ENCODE results near the gene TTLL7. TPM values are rescaled to one million over a fixed set of nuclear protein-coding genes. Genes with fewer than 3 reads are reported as not detected.
"Not testable (repeated sequence)": the region's sequence is repeated elsewhere in the genome, so short reads cannot be mapped to it uniquely, and the experiment has no call there.

Gene TTLL7
- total and polyA plus RNA-seq, 2 experiments from 2014 or later = 2.7 to 2.9 TPM

GRCh38 chr1:83994111-83994510 lies 4.8 kb downstream of the TTLL7 start:
- no peak overlapping the region for H3K9ac ChIP-seq
- in situ Hi-C loops (cut with MboI) = no loop called here
- no peaks in the 10 kb centered on the region for H3K79me2 ChIP-seq (ENCODE audit: insufficient read depth)
- H3K4me3 ChIP-seq = no peak overlapping the region
- H3K36me3 ChIP-seq (ENCODE audit: low read depth) = no peaks in the 10 kb centered on the region
- no peaks in the 10 kb centered on the region for H3K9me2 ChIP-seq (ENCODE audit: insufficient read depth)
- no peak overlapping the region for H3K27ac ChIP-seq
- H3K27me3 ChIP-seq (replicated peaks; ENCODE audit: insufficient read depth) = no peaks in the 10 kb centered on the region
- WGBS, 2 experiments (ENCODE audit: low coverage in 1 of 2, low lambda C conversion rate in 2 of 2, missing lambda C conversion rate in 2 of 2) = 95 to 100% methylated on average over 1 of the region's 1 CpG
- TF ChIP-seq EZH2 (IDR thresholded peaks at IDR 0.05; ENCODE audit: insufficient read depth, poor library complexity, severe bottlenecking) = no peak
- no peak for TF ChIP-seq EZH2phosphoT487 (IDR thresholded peaks at IDR 0.05; ENCODE audit: insufficient read depth, low read depth)
- no peak overlapping the region for H2AFZ ChIP-seq
- H3F3A ChIP-seq (ENCODE audit: insufficient read depth) = peaks cover 17% of the 10 kb centered on the region
- DNase-seq = no peak
- H3K4me1 ChIP-seq (ENCODE audit: insufficient read depth) = no peaks in the 10 kb centered on the region; the same call in none of the 2 replicates
- no peaks in the 10 kb centered on the region for H4K20me1 ChIP-seq (ENCODE audit: insufficient read depth)
- no peaks in the 10 kb centered on the region for H3K9me3 ChIP-seq (ENCODE audit: low read depth)
- no peak overlapping the region for H3K4me2 ChIP-seq (ENCODE audit: unreplicated experiment)

- Histone ChIP-seq H3K9ac (no peak overlapping the region), H3K27ac (no peak overlapping the region), H3K9me3 (ENCODE audit: low read depth) (no peaks in the 10 kb centered on the region), H3K27me3 (replicated peaks; ENCODE audit: insufficient read depth) (no peaks in the 10 kb centered on the region), H3K4me1 (ENCODE audit: insufficient read depth) (no peaks in the 10 kb centered on the region), H3K36me3 (ENCODE audit: low read depth) (no peaks in the 10 kb centered on the region), H3K79me2 (ENCODE audit: insufficient read depth) (no peaks in the 10 kb centered on the region), H3K4me3 (no peak overlapping the region), H3K4me2 (ENCODE audit: unreplicated experiment) (no peak overlapping the region), H3F3A (ENCODE audit: insufficient read depth) (no peaks in the 10 kb centered on the region), H4K20me1 (ENCODE audit: insufficient read depth) (no peaks in the 10 kb centered on the region), H2AFZ (no peak overlapping the region), H3K9me2 (ENCODE audit: insufficient read depth) (no peaks in the 10 kb centered on the region)
- TF ChIP-seq EZH2phosphoT487 (IDR thresholded peaks at IDR 0.05; ENCODE audit: insufficient read depth, low read depth) (no peak), EZH2 (IDR thresholded peaks at IDR 0.05; ENCODE audit: insufficient read depth, poor library complexity, severe bottlenecking) (no peak)
- DNase-seq = no peak
- in situ Hi-C loops (cut with MboI) = no loop called here
- 96 to 100% methylated on average over 2 of the region's 2 CpGs for whole genome bisulfite sequencing, 2 experiments (ENCODE audit: low coverage in 1 of 2, low lambda C conversion rate in 2 of 2, missing lambda C conversion rate in 2 of 2)
Observed at GRCh38 chr1:83990734-83991133, 8.2 kb downstream of the TTLL7 start.

- Histone ChIP-seq H3K27me3 (replicated peaks; ENCODE audit: insufficient read depth) (no peaks in the 10 kb centered on the region), H3K9ac (no peak overlapping the region), H3K36me3 (ENCODE audit: low read depth) (no peaks in the 10 kb centered on the region), H3K9me2 (ENCODE audit: insufficient read depth) (no peaks in the 10 kb centered on the region), H4K20me1 (ENCODE audit: insufficient read depth) (no peaks in the 10 kb centered on the region), H2AFZ (no peak overlapping the region), H3K4me1 (ENCODE audit: insufficient read depth) (no peaks in the 10 kb centered on the region), H3K9me3 (ENCODE audit: low read depth) (no peaks in the 10 kb centered on the region), H3K4me3 (no peak overlapping the region), H3K27ac (no peak overlapping the region), H3F3A (ENCODE audit: insufficient read depth) (no peaks in the 10 kb centered on the region), H3K79me2 (ENCODE audit: insufficient read depth) (no peaks in the 10 kb centered on the region), H3K4me2 (ENCODE audit: unreplicated experiment) (no peak overlapping the region)
- DNase-seq = no peak
- WGBS, 2 experiments (ENCODE audit: low coverage in 1 of 2, low lambda C conversion rate in 2 of 2, missing lambda C conversion rate in 2 of 2) = 93 to 95% methylated on average over 3 of the region's 3 CpGs
- TF ChIP-seq EZH2phosphoT487 (IDR thresholded peaks at IDR 0.05; ENCODE audit: insufficient read depth, low read depth) = no peak
- no peak for TF ChIP-seq EZH2 (IDR thresholded peaks at IDR 0.05; ENCODE audit: insufficient read depth, poor library complexity, severe bottlenecking)
- in situ Hi-C loops (cut with MboI) = no loop called here
Observed at GRCh38 chr1:83985048-83985447, 13.9 kb downstream of the TTLL7 start.

- not testable (repeated sequence) for H2AFZ ChIP-seq
- 96% methylated on average over 1 of the region's 1 CpG for WGBS, 2 experiments (ENCODE audit: low coverage in 1 of 2, low lambda C conversion rate in 2 of 2, missing lambda C conversion rate in 2 of 2)
Observed at GRCh38 chr1:83983918-83984317, 15.0 kb downstream of the TTLL7 start.

GRCh38 chr1:83978056-83978455 lies 20.9 kb downstream of the TTLL7 start:
- no peaks in the 10 kb centered on the region for H3K79me2 ChIP-seq (ENCODE audit: insufficient read depth)
- no peaks in the 10 kb centered on the region for H4K20me1 ChIP-seq (ENCODE audit: insufficient read depth)
- H3K27me3 ChIP-seq (replicated peaks; ENCODE audit: insufficient read depth) = no peaks in the 10 kb centered on the region
- TF ChIP-seq EZH2 (IDR thresholded peaks at IDR 0.05; ENCODE audit: insufficient read depth, poor library complexity, severe bottlenecking) (no peak), EZH2phosphoT487 (IDR thresholded peaks at IDR 0.05; ENCODE audit: insufficient read depth, low read depth) (no peak)
- 89 to 92% methylated on average over 1 of the region's 1 CpG for WGBS, 2 experiments (ENCODE audit: low coverage in 1 of 2, low lambda C conversion rate in 2 of 2, missing lambda C conversion rate in 2 of 2)
- H3F3A ChIP-seq (ENCODE audit: insufficient read depth) = no peaks in the 10 kb centered on the region
- H2AFZ ChIP-seq = no peak overlapping the region
- no peaks in the 10 kb centered on the region; the same call in 1 of the 2 replicates for H3K9me2 ChIP-seq (ENCODE audit: insufficient read depth)
- H3K27ac ChIP-seq = no peak overlapping the region
- H3K4me2 ChIP-seq (ENCODE audit: unreplicated experiment) = no peak overlapping the region
- no peak overlapping the region for H3K4me3 ChIP-seq
- DNase-seq = no peak
- in situ Hi-C loops (cut with MboI) = no loop called here
- H3K9me3 ChIP-seq (ENCODE audit: low read depth) = no peaks in the 10 kb centered on the region
- no peaks in the 10 kb centered on the region for H3K4me1 ChIP-seq (ENCODE audit: insufficient read depth)
- no peaks in the 10 kb centered on the region for H3K36me3 ChIP-seq (ENCODE audit: low read depth)
- H3K9ac ChIP-seq = no peak overlapping the region

More at GRCh38 chr1:83983918-83984317, 15.0 kb downstream of the TTLL7 start:
- H3K4me3 ChIP-seq; in situ Hi-C loops (cut with MboI); H3K4me1 ChIP-seq (ENCODE audit: insufficient read depth); H3K9me3 ChIP-seq (ENCODE audit: low read depth); H3F3A ChIP-seq (ENCODE audit: insufficient read depth); H4K20me1 ChIP-seq (ENCODE audit: insufficient read depth); H3K4me2 ChIP-seq (ENCODE audit: unreplicated experiment); H3K36me3 ChIP-seq (ENCODE audit: low read depth); H3K9ac ChIP-seq; H3K27me3 ChIP-seq (replicated peaks; ENCODE audit: insufficient read depth); H3K79me2 ChIP-seq (ENCODE audit: insufficient read depth); DNase-seq; H3K9me2 ChIP-seq (ENCODE audit: insufficient read depth); H3K27ac ChIP-seq: not testable (repeated sequence)
